ENCODE measurements around the gene CREG1. TPM values are rescaled to one million over a fixed set of nuclear protein-coding genes. Genes with fewer than 3 reads are reported as not detected.
A peak's percentile ranks its signal among the peaks of the same experiment; 100 is the strongest.

Gene CREG1
- total RNA-seq, 1 experiment from 2014 or later, result 63.9 TPM

GRCh38 chr1:167565922-167566321 lies 12.4 kb upstream of the CREG1 start:
- Histone ChIP-seq H4K20me1 (ENCODE audit: low read length) (no peaks in the 10 kb centered on the region), H3K36me3 (ENCODE audit: low read depth, low read length) (no peaks in the 10 kb centered on the region), H3K27ac (ENCODE audit: low read length) (no peak overlapping the region), H3K79me2 (ENCODE audit: low read length) (no peaks in the 10 kb centered on the region), H3K9me2 (replicated peaks; ENCODE audit: low read length) (no peaks in the 10 kb centered on the region), H3K27me3 (ENCODE audit: low read length) (no peaks in the 10 kb centered on the region), H3K4me1 (ENCODE audit: insufficient read depth, low read length) (no peaks in the 10 kb centered on the region), H3K4me3 (ENCODE audit: low read length) (no peak overlapping the region), H2AFZ (ENCODE audit: low read length) (no peak overlapping the region), H3F3A (ENCODE audit: low read length, unreplicated experiment) (no peaks in the 10 kb centered on the region), H3K4me2 (ENCODE audit: low read length) (no peak overlapping the region), H3K9me3 (ENCODE audit: low read length) (no peaks in the 10 kb centered on the region), H3K9ac (ENCODE audit: low read length) (no peak overlapping the region)
- intact Hi-C loops (cut with micrococcal nuclease), result no loop called here
- ATAC-seq (no peak), DNase-seq (no peak)
- ChIA-PET CTCF (no interaction called here), POLR2A (ENCODE audit: unreplicated experiment) (interaction anchor here (1.1 kb wide), 1 partner anchor 12 kb away, joined by 5 read pairs; the partner anchor contains the start of gene CREG1)
- BruUV-seq (replicated peaks), result no TSS peak
- TF ChIP-seq EZH2 (IDR thresholded peaks at IDR 0.05; ENCODE audit: low read length, unreplicated experiment) (no peak), EZH2phosphoT487 (IDR thresholded peaks at IDR 0.05; ENCODE audit: borderline replicate concordance, low read length) (no peak)
- TF ChIP-seq, protein P1, sequence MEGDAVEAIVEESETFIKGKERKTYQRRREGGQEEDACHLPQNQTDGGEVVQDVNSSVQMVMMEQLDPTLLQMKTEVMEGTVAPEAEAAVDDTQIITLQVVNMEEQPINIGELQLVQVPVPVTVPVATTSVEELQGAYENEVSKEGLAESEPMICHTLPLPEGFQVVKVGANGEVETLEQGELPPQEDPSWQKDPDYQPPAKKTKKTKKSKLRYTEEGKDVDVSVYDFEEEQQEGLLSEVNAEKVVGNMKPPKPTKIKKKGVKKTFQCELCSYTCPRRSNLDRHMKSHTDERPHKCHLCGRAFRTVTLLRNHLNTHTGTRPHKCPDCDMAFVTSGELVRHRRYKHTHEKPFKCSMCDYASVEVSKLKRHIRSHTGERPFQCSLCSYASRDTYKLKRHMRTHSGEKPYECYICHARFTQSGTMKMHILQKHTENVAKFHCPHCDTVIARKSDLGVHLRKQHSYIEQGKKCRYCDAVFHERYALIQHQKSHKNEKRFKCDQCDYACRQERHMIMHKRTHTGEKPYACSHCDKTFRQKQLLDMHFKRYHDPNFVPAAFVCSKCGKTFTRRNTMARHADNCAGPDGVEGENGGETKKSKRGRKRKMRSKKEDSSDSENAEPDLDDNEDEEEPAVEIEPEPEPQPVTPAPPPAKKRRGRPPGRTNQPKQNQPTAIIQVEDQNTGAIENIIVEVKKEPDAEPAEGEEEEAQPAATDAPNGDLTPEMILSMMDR (conservative IDR thresholded peaks at IDR 0.05; ENCODE audit: low read depth, low read length), result no peak

DNA sequence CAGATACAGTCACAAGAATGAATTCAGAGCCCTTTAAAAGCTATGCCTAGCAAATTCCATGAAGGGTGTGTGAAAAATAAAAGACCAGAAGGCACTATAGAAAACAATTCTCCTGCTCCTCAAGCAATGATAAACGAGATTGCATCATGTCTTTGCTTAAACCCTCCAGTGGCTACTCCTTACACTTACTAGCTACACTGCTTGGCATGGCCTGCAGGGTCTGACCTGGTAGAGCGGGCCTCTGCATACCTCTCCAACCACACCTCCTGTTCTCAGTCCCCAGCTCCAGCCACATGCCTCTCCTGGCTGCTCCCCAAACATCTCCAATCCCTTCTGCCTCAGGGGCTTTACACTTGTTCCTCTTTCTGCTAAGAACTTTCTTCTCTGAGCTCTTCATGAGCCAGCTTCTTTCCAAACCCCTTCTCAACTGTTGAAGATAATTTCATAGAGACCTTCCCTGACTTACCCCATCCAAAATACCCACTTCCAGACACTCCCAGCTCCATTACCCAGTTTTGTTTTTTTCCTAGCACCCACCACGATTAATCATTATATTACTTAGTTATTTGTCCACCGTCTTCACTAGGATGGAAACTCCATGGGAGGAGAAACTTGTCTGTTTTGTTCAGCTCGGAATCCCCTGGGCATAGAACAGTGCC lies 11.2 kb upstream of the CREG1 start:
- Histone ChIP-seq H3K27ac (ENCODE audit: low read length) (no peak overlapping the region), H3K9me2 (replicated peaks; ENCODE audit: low read length) (no peaks in the 10 kb centered on the region), H3K79me2 (ENCODE audit: low read length) (no peaks in the 10 kb centered on the region), H3K27me3 (ENCODE audit: low read length) (no peaks in the 10 kb centered on the region), H3K4me1 (ENCODE audit: insufficient read depth, low read length) (no peaks in the 10 kb centered on the region), H3K4me3 (ENCODE audit: low read length) (no peak overlapping the region), H3K9ac (ENCODE audit: low read length) (no peak overlapping the region), H2AFZ (ENCODE audit: low read length) (no peak overlapping the region), H3F3A (ENCODE audit: low read length, unreplicated experiment) (no peaks in the 10 kb centered on the region), H3K4me2 (ENCODE audit: low read length) (no peak overlapping the region), H3K36me3 (ENCODE audit: low read depth, low read length) (no peaks in the 10 kb centered on the region), H3K9me3 (ENCODE audit: low read length) (no peaks in the 10 kb centered on the region), H4K20me1 (ENCODE audit: low read length) (no peaks in the 10 kb centered on the region)
- TF ChIP-seq EZH2 (IDR thresholded peaks at IDR 0.05; ENCODE audit: low read length, unreplicated experiment) (no peak), EZH2phosphoT487 (IDR thresholded peaks at IDR 0.05; ENCODE audit: borderline replicate concordance, low read length) (no peak)
- TF ChIP-seq, protein P1 (conservative IDR thresholded peaks at IDR 0.05; ENCODE audit: low read depth, low read length), result no peak
- peak; percentile 56 for ATAC-seq
- intact Hi-C loops (cut with micrococcal nuclease), result no loop called here
- peak; percentile 47 for DNase-seq
- BruUV-seq (replicated peaks), result no TSS peak
- POLR2A ChIA-PET (ENCODE audit: unreplicated experiment), result interaction anchor here (1.1 kb wide), 1 partner anchor 11 kb away, joined by 5 read pairs; the partner anchor contains the start of gene CREG1
- CTCF ChIA-PET, result interaction anchor here (0.5 to 1.2 kb wide), 2 partner anchors 16 to 81 kb away, joined by 4 to 9 read pairs; no protein-coding TSS in a partner anchor

DNA sequence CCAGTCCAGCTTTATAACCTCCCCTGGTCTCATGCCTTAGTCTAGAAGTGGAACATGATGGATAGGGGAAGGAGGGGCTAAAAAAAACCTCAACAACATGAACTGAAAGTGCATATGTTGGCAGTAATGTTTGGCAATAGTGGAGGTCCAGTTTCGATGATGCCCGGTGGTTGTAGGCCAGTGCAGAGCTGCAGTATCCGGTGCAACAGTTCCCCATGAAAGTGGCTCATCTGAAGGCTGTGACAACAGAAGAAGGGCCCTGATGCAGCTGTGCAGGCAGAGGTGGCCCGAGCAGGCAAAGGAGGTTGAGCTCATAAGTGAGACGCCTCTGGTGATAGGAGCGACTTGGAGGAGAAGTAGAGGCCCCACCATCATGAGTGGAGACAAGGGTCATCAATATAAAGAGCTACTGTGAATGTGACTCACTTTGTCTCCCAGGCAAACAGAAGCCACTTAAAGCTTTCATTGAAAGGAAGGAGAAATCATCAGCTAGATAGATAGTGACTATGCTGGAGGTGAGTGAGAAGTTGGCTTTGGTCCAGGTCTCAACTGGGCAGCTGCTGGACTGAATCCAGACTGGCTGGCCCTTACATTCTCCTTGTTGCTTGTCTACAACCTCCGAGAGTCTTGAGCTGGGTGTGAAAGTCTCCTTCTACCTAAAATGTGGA lies 10.2 kb upstream of the CREG1 start:
- H3K9ac ChIP-seq (ENCODE audit: low read length), result no peak overlapping the region
- ATAC-seq, result no peak
- no peaks in the 10 kb centered on the region for H3K9me3 ChIP-seq (ENCODE audit: low read length)
- no peaks in the 10 kb centered on the region for H3K4me1 ChIP-seq (ENCODE audit: insufficient read depth, low read length)
- TF ChIP-seq EZH2 (IDR thresholded peaks at IDR 0.05; ENCODE audit: low read length, unreplicated experiment), result no peak
- TF ChIP-seq, protein P1 (conservative IDR thresholded peaks at IDR 0.05; ENCODE audit: low read depth, low read length), result no peak
- no peak for TF ChIP-seq EZH2phosphoT487 (IDR thresholded peaks at IDR 0.05; ENCODE audit: borderline replicate concordance, low read length)
- no peak overlapping the region for H2AFZ ChIP-seq (ENCODE audit: low read length)
- H3F3A ChIP-seq (ENCODE audit: low read length, unreplicated experiment), result no peaks in the 10 kb centered on the region
- no peaks in the 10 kb centered on the region for H4K20me1 ChIP-seq (ENCODE audit: low read length)
- no peaks in the 10 kb centered on the region for H3K79me2 ChIP-seq (ENCODE audit: low read length)
- no peaks in the 10 kb centered on the region for H3K9me2 ChIP-seq (replicated peaks; ENCODE audit: low read length)
- H3K4me2 ChIP-seq (ENCODE audit: low read length), result no peak overlapping the region
- CTCF ChIA-PET, result interaction anchor here (0.5 to 1.2 kb wide), 2 partner anchors 15 to 82 kb away, joined by 4 to 9 read pairs; no protein-coding TSS in a partner anchor
- no peaks in the 10 kb centered on the region for H3K36me3 ChIP-seq (ENCODE audit: low read depth, low read length)
- no peaks in the 10 kb centered on the region for H3K27me3 ChIP-seq (ENCODE audit: low read length)
- no TSS peak for BruUV-seq (replicated peaks)
- no peak overlapping the region for H3K27ac ChIP-seq (ENCODE audit: low read length)
- intact Hi-C loops (cut with micrococcal nuclease), result no loop called here
- H3K4me3 ChIP-seq (ENCODE audit: low read length), result no peak overlapping the region
- peak; percentile 61 for DNase-seq
- POLR2A ChIA-PET (ENCODE audit: unreplicated experiment), result no interaction called here

Data from PC-3 (cell line).